HepG2 (cell line): ENCODE results near the gene PSMB10. TPM values are rescaled to one million over a fixed set of nuclear protein-coding genes. Genes with fewer than 3 reads are reported as not detected.

Experiments
- BCL3 ChIP-seq: sonication (generic); formaldehyde crosslinking; IDR thresholded peaks from 2 replicates; pipeline ENCODE4 v1.5.1; 2020; ENCODE audit warnings: mild to moderate bottlenecking, missing genetic modification reagents, moderate library complexity
- ELK4 ChIP-seq: sonication (generic); formaldehyde crosslinking; IDR thresholded peaks from 2 replicates; pipeline ENCODE4 v1.9.0; 2021; ENCODE audit warnings: missing genetic modification reagents, borderline replicate concordance
- GMEB1 ChIP-seq: sonication (generic); formaldehyde crosslinking; IDR thresholded peaks from 2 replicates; pipeline ENCODE4 v1.5.1; 2020; ENCODE audit warnings: missing genetic modification reagents, mild to moderate bottlenecking, borderline replicate concordance
- ZBTB10 ChIP-seq: sonication (generic); formaldehyde crosslinking; IDR thresholded peaks from 2 replicates; pipeline ENCODE4 v1.4.0; 2020; ENCODE audit warnings: missing genetic modification reagents, borderline replicate concordance
- ZNF672 ChIP-seq: sonication (generic); formaldehyde crosslinking; IDR thresholded peaks from 2 replicates; pipeline ENCODE4 v1.8.1; 2022; ENCODE audit warnings: missing genetic modification reagents
- polyA plus RNA-seq, 8 experiments: library from polyadenylated mRNA; depleted of rRNA in 3 of 8; stranded (reverse) in 7 of 8; unstranded in 1 of 8; fragments of >200 nt; fragmentation: Illumina TruSeq in 4 of 8; extraction: Trizol in 4 of 8; gene quantifications; 2 replicates each; pipeline versions ENCODE4 v1.2.1 to v1.2.3, GENCODE V29; 2011 to 2016; ENCODE audit warnings: low read depth in 4 of 8, missing spikeins in 1 of 8, mixed read lengths in 1 of 8; ENCODE audit not compliant: insufficient read depth in 1 of 8
- total RNA-seq, 5 experiments: library from RNA; depleted of rRNA; stranded (reverse); fragments of >200 nt; fragmentation: Illumina TruSeq; extraction: Trizol; gene quantifications; 2 replicates each; pipeline ENCODE4 v1.2.3, GENCODE V29; 2016; ENCODE audit warnings: low read depth in 1 of 5

Gene PSMB10
- total and polyA plus RNA-seq, 2 of the 13 experiments (the other 11 are each of a cell fraction or from before 2014, with no cell fraction given), result 12.7 to 65.9 TPM

GRCh38 chr16:67967958-67968399 lies 31.3 kb upstream of the PSMB10 start (continued):
- TF ChIP-seq BCL3 (peak; percentile 32; the same call in 1 of the 2 replicates), GMEB1 (CRISPR knock-in tag) (0 out of 2 replicates have a peak, but pooled peaks have one; percentile 11), ELK4 (no peak), ZBTB10 (CRISPR knock-in tag) (0 out of 2 replicates have a peak, but pooled peaks have one; percentile 8), ZNF672 (CRISPR knock-in tag) (no peak)
